C4-2B (cell line): ENCODE results near the gene TIMM44.

Source experiments
- CTCF ChIP-seq: fragments of 450-650 bp; conservative IDR thresholded peaks from 2 replicates; pipeline ENCODE4 v1.5.1; 2017; ENCODE audit warnings: mild to moderate bottlenecking
- ZFX ChIP-seq: fragments of 450-650 bp; IDR thresholded peaks from 2 replicates; pipeline ENCODE4 v1.6.1; 2017

- TF ChIP-seq CTCF (no peak), ZFX (no peak)
Measured at GRCh38 chr19:7962644-7963268, 19.3 kb upstream of the TIMM44 start.
